OCI-LY1 (cell line): ENCODE measurements around the gene BCL2.

Source experiments
- H2AFZ ChIP-seq: fragments of 200-600 bp; sonication (generic), shearing (Covaris generic); 2 replicates; pipeline ENCODE4 v1.6.0; 2014; ENCODE audit warnings: antibody characterized with exemption, mild to moderate bottlenecking, low read length
- H3F3A ChIP-seq: fragments of 200-600 bp; sonication (generic), shearing (Covaris generic); 2 replicates; pipeline ENCODE4 v1.6.0; 2014; ENCODE audit warnings: mild to moderate bottlenecking, antibody characterized with exemption, low read length, moderate library complexity; ENCODE audit not compliant: insufficient read depth
- H3K27ac ChIP-seq: fragments of 200-600 bp; sonication (generic); 2 replicates; pipeline ENCODE4 v1.5.1; 2014; ENCODE audit warnings: low read length, mixed run types, mild to moderate bottlenecking, low read depth; ENCODE audit not compliant: poor library complexity, severe bottlenecking
- H3K27me3 ChIP-seq: fragments of 200-600 bp; sonication (generic); 2 replicates; pipeline ENCODE4 v1.6.0; 2014; ENCODE audit warnings: antibody characterized with exemption, mild to moderate bottlenecking, low read length, moderate library complexity; ENCODE audit not compliant: insufficient read depth
- H3K36me3 ChIP-seq: fragments of 200-600 bp; sonication (generic); 2 replicates; pipeline ENCODE4 v1.6.1; 2014; ENCODE audit warnings: mild to moderate bottlenecking, antibody characterized with exemption, low read length, moderate library complexity, mixed read lengths; ENCODE audit not compliant: insufficient read depth
- H3K4me1 ChIP-seq: fragments of 200-600 bp; sonication (generic); 2 replicates; pipeline ENCODE4 v1.5.1; 2014; ENCODE audit warnings: mild to moderate bottlenecking, low read length, moderate library complexity; ENCODE audit not compliant: insufficient read depth, severe bottlenecking
- H3K4me2 ChIP-seq: fragments of 200-600 bp; sonication (generic), shearing (Covaris generic); 2 replicates; pipeline ENCODE4 v1.6.1; 2014; ENCODE audit warnings: low read length
- H3K4me3 ChIP-seq: fragments of 200-600 bp; sonication (generic); 2 replicates; pipeline ENCODE4 v1.5.1; 2014; ENCODE audit warnings: low read length, low read depth, mild to moderate bottlenecking, mixed read lengths; ENCODE audit not compliant: poor library complexity, severe bottlenecking
- H3K79me2 ChIP-seq: fragments of 200-600 bp; shearing (Covaris generic); 2 replicates; pipeline ENCODE4 v1.6.1; 2016; ENCODE audit warnings: mixed run types, low read length, mixed read lengths; ENCODE audit not compliant: insufficient read depth
- H3K9ac ChIP-seq: fragments of 200-600 bp; sonication (generic), shearing (Covaris generic); 2 replicates; pipeline ENCODE4 v1.6.1; 2014; ENCODE audit warnings: mild to moderate bottlenecking, low read length, mixed read lengths
- H3K9me2 ChIP-seq: fragments of 200-600 bp; sonication (generic), shearing (Covaris generic); 2 replicates; pipeline ENCODE4 v1.6.1; 2014; ENCODE audit warnings: low read depth, mild to moderate bottlenecking, low read length, mixed read lengths
- H3K9me3 ChIP-seq: fragments of 200-600 bp; shearing (Covaris generic); 2 replicates; pipeline ENCODE4 v1.6.1; 2014; ENCODE audit warnings: low read length, mixed read lengths
- H4K20me1 ChIP-seq: fragments of 200-600 bp; sonication (generic), shearing (Covaris generic); 2 replicates; pipeline ENCODE4 v1.6.0; 2016; ENCODE audit warnings: mild to moderate bottlenecking, low read length; ENCODE audit not compliant: insufficient read depth
- CTCF ChIP-seq: fragments of 200-600 bp; sonication (generic), shearing (Covaris generic); IDR thresholded peaks from 2 replicates; pipeline ENCODE4 v1.5.1; 2017; ENCODE audit warnings: mild to moderate bottlenecking, antibody characterized with exemption, low read length, moderate library complexity, mixed read lengths
- EZH2 ChIP-seq: fragments of 200-600 bp; sonication (generic), shearing (Covaris generic); IDR thresholded peaks from 2 replicates; pipeline ENCODE4 v1.8.0; 2017; ENCODE audit warnings: borderline replicate concordance, mixed run types, mild to moderate bottlenecking, antibody characterized with exemption, low read length, moderate library complexity, mixed read lengths

Gene BCL2

GRCh38 chr18:63292831-63293683, 26.5 kb downstream of the BCL2 start:
- H3K79me2 ChIP-seq: peaks cover 98% of the 10 kb centered on the region
- H4K20me1 ChIP-seq: no peaks in the 10 kb centered on the region
- peak overlapping the region; percentile 57; the same call in 1 of the 2 replicates for H3K4me2 ChIP-seq

GRCh38 chr18:63291278-63291677, 28.3 kb downstream of the BCL2 start:
- Histone ChIP-seq H3K4me3 (peak overlapping the region; percentile 13), H2AFZ (no peak overlapping the region), H3K36me3 (peaks cover 96% of the 10 kb centered on the region), H3K27me3 (no peaks in the 10 kb centered on the region), H3K4me1 (peaks cover 99% of the 10 kb centered on the region), H3F3A (no peaks in the 10 kb centered on the region), H3K9ac (no peak overlapping the region), H3K79me2 (peaks cover 98% of the 10 kb centered on the region), H3K27ac (peak overlapping the region; percentile 78), H4K20me1 (no peaks in the 10 kb centered on the region), H3K4me2 (peak overlapping the region; percentile 57; the same call in 1 of the 2 replicates), H3K9me3 (no peaks in the 10 kb centered on the region), H3K9me2 (no peaks in the 10 kb centered on the region)
- TF ChIP-seq EZH2 (no peak), CTCF (no peak)

More at GRCh38 chr18:63292831-63293683, 26.5 kb downstream of the BCL2 start:
- Histone ChIP-seq H3K27me3 (no peaks in the 10 kb centered on the region), H3K4me3 (peak overlapping the region; percentile 13), H3F3A (no peaks in the 10 kb centered on the region), H2AFZ (no peak overlapping the region), H3K36me3 (peaks cover 98% of the 10 kb centered on the region), H3K9me3 (no peaks in the 10 kb centered on the region), H3K27ac (peak overlapping the region; percentile 78), H3K9me2 (no peaks in the 10 kb centered on the region), H3K4me1 (peaks cover 98% of the 10 kb centered on the region), H3K9ac (no peak overlapping the region)
- no peak for TF ChIP-seq CTCF
- no peak for TF ChIP-seq EZH2

- H3K4me3 ChIP-seq: peak overlapping the region; percentile 13
- H3K79me2 ChIP-seq: peaks cover 98% of the 10 kb centered on the region
- H3K9me3 ChIP-seq: no peaks in the 10 kb centered on the region
- TF ChIP-seq CTCF (no peak), EZH2 (no peak)
- no peak overlapping the region for H2AFZ ChIP-seq
- no peaks in the 10 kb centered on the region for H3K27me3 ChIP-seq
- H4K20me1 ChIP-seq: no peaks in the 10 kb centered on the region
- H3K36me3 ChIP-seq: peaks cover 96% of the 10 kb centered on the region
- H3K9ac ChIP-seq: no peak overlapping the region
- H3K27ac ChIP-seq: peak overlapping the region; percentile 78
- H3K4me2 ChIP-seq: peak overlapping the region; percentile 57; the same call in 1 of the 2 replicates
- H3K4me1 ChIP-seq: peaks cover 99% of the 10 kb centered on the region
- no peaks in the 10 kb centered on the region for H3F3A ChIP-seq
- H3K9me2 ChIP-seq: no peaks in the 10 kb centered on the region
Observed at GRCh38 chr18:63290821-63291200, 28.8 kb downstream of the BCL2 start.
